ENCODE results near the gene ZNF302. TPM values are rescaled to one million over a fixed set of nuclear protein-coding genes. Genes with fewer than 3 reads are reported as not detected.

Gene ZNF302
- total and polyA plus RNA-seq, 5 experiments from 2014 or later = 17.5 to 62.6 (median 23.1) TPM

DNA sequence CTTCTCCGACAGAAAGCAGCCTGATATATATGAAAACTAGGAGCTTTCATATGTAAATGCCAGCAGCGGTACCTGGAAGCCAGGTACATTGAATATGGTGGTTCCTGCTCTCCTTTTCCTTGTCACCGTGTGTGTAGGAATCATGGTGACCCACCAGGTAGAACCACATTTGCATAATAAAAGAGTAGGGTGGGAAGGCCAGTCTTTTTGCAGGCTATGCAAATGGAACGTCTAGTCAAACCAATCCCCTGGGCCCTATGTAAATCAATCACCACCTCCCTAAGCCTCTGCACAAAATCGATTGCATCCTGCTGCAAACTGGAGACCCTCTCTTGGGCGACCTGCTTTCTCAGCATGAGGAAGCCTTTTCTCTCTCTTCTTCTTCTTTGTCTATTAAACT lies 34.4 kb downstream of the ZNF302 start:
- DNase-seq (no peak), ATAC-seq (no peak)
- H3K27ac Mint-ChIP-seq = no peak overlapping the region
- peaks cover 0 to 38% (median 24%) of the 10 kb centered on the region in 9 donors for H3K9me3 Mint-ChIP-seq
- H3K27me3 Mint-ChIP-seq = peaks cover 19 to 74% (median 27%) of the 10 kb centered on the region in 5 donors
- POLR2A ChIA-PET = interaction anchor here (1.5 kb wide), 1 partner anchor 72 kb away, joined by 3 read pairs; no protein-coding TSS in a partner anchor
- H3K36me3 Mint-ChIP-seq = peaks cover 5 to 27% (median 10%) of the 10 kb centered on the region in 3 donors
- H3K4me1 Mint-ChIP-seq = peaks cover 0 to 6% (median under 1%) of the 10 kb centered on the region in 4 donors
- H3K4me3 Mint-ChIP-seq = no peak overlapping the region

DNA sequence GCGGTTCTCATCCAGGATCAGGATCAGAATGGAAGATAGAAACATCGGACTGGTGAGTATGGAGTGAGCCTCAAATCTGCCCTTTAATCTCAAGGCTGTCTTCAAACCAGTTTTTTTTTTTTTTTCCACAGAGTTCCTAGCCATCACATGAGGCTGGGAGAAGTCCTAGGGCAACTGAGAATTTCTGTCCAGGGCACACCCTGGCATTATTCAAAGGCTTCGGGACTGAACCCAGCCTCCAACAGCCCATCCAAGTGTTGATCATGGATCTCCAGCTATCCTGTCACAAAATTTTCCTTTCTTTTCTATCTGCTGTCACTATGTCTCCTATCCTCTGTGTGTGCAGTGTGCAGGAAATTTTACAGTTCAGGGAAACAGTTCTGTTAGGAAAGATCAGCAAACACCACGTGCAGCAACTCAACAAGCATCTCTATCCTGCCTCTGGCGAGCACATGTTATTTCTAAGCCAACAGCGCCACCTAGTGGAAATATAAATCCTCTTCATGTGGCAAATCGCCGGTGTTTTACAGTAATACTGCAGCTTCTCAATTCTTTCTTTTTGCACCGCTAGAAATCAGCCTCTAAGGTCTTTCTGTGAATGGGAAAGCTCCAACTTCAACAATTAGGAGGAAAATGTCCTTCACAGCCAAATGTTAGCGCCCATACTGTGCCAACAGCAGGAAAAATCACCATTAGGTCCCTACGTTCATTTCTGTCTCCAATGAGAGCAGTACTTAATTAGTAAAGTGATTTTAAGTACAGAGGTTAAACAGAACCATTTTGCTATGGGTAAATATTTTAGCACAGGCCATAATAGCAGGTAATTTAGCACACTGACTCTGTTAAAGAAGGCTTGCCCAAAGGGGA lies 35.1 kb downstream of the ZNF302 start:
- POLR2A ChIA-PET = no interaction called here
- ATAC-seq (peak; percentile 65 to 76), DNase-seq (peak in 9 of 10 donors; percentile 47 to 81 (median 69))
- H3K36me3 Mint-ChIP-seq = peaks cover 5 to 23% (median 8%) of the 10 kb centered on the region in 3 donors
- peaks cover 0 to 6% (median under 1%) of the 10 kb centered on the region in 4 donors for H3K4me1 Mint-ChIP-seq
- H3K27ac Mint-ChIP-seq = peak overlapping the region in 1 of 10 donors; percentile 34
- peaks cover 0 to 30% (median 22%) of the 10 kb centered on the region in 9 donors for H3K9me3 Mint-ChIP-seq
- peaks cover 21 to 74% (median 28%) of the 10 kb centered on the region in 5 donors for H3K27me3 Mint-ChIP-seq
- H3K4me3 Mint-ChIP-seq = no peak overlapping the region

DNA sequence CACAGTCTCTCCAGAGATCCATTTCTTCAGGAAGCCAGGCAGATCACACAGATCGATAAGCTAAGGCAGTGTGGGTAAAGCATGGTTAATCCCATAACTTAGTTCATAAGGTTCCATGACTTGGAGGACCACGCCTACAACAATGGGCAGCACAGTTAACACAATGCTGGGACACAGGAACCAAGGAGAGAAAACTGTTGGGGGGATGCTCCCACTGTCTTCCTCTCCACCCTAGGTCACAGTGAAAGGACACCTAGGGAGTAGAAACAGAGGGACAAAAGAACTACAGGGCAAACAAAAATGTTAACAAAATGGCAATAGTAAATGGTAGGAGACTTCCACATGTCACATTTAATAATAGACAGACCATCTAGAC lies 35.8 kb downstream of the ZNF302 start:
- Mint-ChIP-seq H3K9me3 (peaks cover 0 to 25% (median 22%) of the 10 kb centered on the region in 9 donors), H3K27me3 (peaks cover 22 to 73% (median 27%) of the 10 kb centered on the region in 5 donors), H3K36me3 (peaks cover 5 to 23% (median 5%) of the 10 kb centered on the region in 3 donors), H3K4me3 (no peak overlapping the region), H3K27ac (no peak overlapping the region), H3K4me1 (peaks cover 0 to 6% (median under 1%) of the 10 kb centered on the region in 4 donors)
- ATAC-seq (no peak), DNase-seq (no peak)
- POLR2A ChIA-PET = no interaction called here

DNA sequence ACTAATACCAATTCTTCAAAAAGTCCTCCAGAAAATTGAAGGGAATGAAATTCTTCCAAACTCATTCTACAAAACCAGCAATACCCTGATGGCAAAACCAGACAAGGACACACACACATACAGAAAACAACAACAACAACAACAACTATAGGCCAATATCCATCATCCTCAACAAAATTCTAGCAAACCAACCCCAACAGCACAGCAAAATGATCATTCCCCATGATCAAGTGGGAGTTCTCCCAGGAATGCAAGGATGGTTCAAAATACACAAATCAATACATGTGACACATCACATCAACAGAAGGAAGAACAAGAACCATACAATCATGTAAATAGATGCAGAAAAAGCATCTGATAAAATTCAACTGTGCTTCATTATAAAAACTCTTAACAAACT lies 37.9 kb downstream of the ZNF302 start:
- Mint-ChIP-seq H3K4me3 (no peak overlapping the region), H3K9me3 (peaks cover 0 to 25% (median 22%) of the 10 kb centered on the region in 9 donors), H3K27ac (no peak overlapping the region), H3K36me3 (peaks cover 5 to 23% (median 5%) of the 10 kb centered on the region in 3 donors), H3K27me3 (peaks cover 17 to 55% (median 27%) of the 10 kb centered on the region in 5 donors), H3K4me1 (peaks cover 0 to 6% (median under 1%) of the 10 kb centered on the region in 4 donors)
- POLR2A ChIA-PET = no interaction called here
- DNase-seq (no peak), ATAC-seq (no peak)

DNA sequence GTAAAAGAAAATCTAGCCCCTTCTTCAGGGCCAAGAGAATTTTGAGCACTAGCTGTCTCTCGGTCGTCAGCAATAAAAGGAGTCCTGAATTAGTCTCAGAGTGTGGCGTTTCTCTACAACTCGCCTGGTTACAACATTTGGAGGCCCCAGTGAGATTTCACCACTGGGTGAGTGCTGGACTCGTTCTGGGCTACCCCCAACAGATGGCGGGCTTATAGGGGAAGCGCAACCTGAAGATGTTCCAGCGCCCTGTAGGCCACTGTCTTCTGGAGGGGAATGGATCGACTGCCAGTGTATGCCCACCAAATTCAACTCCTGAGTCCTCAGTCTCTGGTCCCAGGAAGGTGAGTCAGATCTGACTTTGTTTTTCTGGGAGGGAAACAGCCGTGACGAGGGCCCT lies 44.9 kb downstream of the ZNF302 start:
- no peak for ATAC-seq

DNA sequence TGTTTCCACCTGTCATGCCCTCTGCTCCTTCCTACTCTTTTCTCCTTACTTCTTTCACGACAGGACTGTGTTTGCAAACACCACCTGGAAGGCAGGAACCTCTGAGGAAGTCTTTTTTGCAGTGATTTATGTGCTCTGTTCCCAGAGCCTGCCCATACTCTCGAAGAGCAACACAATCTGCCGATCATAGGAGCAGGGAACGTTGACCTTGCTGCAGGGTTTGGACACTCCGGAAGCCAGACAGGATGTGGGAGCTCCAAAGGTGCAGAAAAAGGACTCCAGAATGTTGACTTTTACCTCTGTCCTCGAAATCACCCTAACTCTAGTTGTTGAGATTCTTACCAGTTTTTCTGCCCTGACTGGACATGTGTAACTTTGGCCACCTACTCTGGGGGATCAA lies 47.9 kb downstream of the ZNF302 start:
- no peak for ATAC-seq
- H3K4me1 Mint-ChIP-seq = no peaks in the 10 kb centered on the region
- H3K4me3 Mint-ChIP-seq = no peak overlapping the region
- no peak overlapping the region for H3K27ac Mint-ChIP-seq
- peaks cover 0 to 3% (median 0%) of the 10 kb centered on the region in 9 donors for H3K9me3 Mint-ChIP-seq
- POLR2A ChIA-PET = no interaction called here
- peaks cover 0 to 5% (median 0%) of the 10 kb centered on the region in 3 donors for H3K36me3 Mint-ChIP-seq
- peaks cover 20 to 51% (median 37%) of the 10 kb centered on the region in 5 donors for H3K27me3 Mint-ChIP-seq
- no peak for DNase-seq

More for the DNA sequence above, 44.9 kb downstream of the ZNF302 start:
- POLR2A ChIA-PET = no interaction called here
- no peaks in the 10 kb centered on the region for H3K9me3 Mint-ChIP-seq
- no peak overlapping the region for H3K27ac Mint-ChIP-seq
- no peak overlapping the region for H3K4me3 Mint-ChIP-seq
- no peaks in the 10 kb centered on the region for H3K4me1 Mint-ChIP-seq
- no peak for DNase-seq
- no peaks in the 10 kb centered on the region for H3K36me3 Mint-ChIP-seq
- H3K27me3 Mint-ChIP-seq = peaks cover 19 to 47% (median 34%) of the 10 kb centered on the region in 5 donors

DNA sequence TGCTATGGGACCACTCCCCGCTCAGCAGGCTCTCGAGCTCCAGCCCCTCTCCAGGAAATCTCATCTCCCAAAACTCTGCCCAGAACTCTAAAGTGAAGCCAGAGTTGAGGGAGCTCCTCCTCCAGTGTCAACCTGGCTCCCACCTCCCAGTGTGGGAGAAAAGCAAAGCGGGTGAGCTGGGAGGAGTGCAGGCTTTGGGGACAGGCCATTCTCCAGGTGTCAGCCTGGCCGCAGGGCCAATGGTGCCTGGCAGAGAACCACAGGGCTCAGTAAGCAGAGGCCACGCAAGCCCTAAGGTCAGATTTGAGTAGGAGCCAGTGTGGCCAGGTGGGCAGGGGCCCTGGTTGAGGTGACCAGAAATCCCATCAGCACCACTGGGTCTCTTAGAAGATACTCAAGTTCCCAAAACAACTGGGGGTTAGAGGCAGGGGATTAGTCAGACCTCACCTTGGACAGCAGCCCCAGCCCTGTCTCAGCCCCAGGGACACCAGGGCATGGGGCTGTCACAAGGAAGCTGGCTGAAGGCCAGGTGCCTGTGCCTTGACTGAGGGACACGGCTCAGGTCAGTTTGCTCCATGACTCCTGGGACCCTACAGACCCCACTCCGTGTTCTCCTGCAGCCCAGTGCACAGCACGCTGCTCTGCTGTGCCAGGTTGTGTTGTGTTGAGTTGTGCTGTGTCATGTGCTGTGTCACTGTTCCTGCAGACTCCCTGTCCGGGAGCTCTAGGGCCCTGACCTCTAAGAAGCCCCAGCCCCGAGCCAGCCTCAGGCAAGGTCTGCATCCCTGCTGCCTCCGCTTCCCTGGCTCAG lies 53.7 kb downstream of the ZNF302 start:
- DNase-seq (no peak), ATAC-seq (no peak)
- Mint-ChIP-seq H3K4me1 (peaks cover 15 to 27% (median 27%) of the 10 kb centered on the region in 4 donors), H3K27me3 (peaks cover 11 to 24% (median 13%) of the 10 kb centered on the region in 5 donors), H3K4me3 (peak overlapping the region in 8 of 10 donors; percentile 5 to 63 (median 40)), H3K9me3 (peaks cover 0 to 14% (median 6%) of the 10 kb centered on the region in 9 donors), H3K27ac (peak overlapping the region in 2 of 10 donors; percentile 48 to 51), H3K36me3 (peaks cover 10 to 13% (median 10%) of the 10 kb centered on the region in 3 donors)
- POLR2A ChIA-PET = no interaction called here

DNA sequence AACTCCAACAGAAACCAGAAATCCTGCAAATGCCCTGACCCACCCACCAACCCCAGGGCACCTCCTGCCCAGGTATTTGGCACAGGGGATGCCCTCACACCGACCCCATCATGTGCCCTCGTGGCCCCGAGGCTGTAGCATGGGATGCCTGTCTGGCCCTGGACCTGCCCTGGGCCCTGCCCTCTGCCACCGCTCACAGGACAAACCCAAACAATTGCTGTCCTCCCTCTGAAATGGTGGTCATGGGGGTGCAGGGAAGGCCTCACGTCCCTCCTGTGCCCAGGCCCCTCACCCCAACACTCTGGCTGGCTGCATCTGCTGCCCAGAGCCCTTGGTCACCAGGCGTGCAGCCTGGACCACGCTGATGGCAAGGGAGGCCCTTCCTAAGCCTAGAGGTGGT lies 54.5 kb downstream of the ZNF302 start:
- H3K27ac Mint-ChIP-seq = peak overlapping the region in 2 of 10 donors; percentile 51 to 89
- H3K9me3 Mint-ChIP-seq = peaks cover 0 to 20% (median 10%) of the 10 kb centered on the region in 9 donors
- H3K36me3 Mint-ChIP-seq = peaks cover 14 to 16% (median 15%) of the 10 kb centered on the region in 3 donors
- ATAC-seq = no peak
- H3K27me3 Mint-ChIP-seq = peaks cover 6 to 17% (median 7%) of the 10 kb centered on the region in 5 donors
- POLR2A ChIA-PET = interaction anchor here (2.2 kb wide), 1 partner anchor 55 kb away, joined by 20 read pairs; the partner anchor contains the start of genes SCGB2B2 and ZNF302
- DNase-seq = no peak
- H3K4me1 Mint-ChIP-seq = peaks cover 15 to 33% (median 30%) of the 10 kb centered on the region in 4 donors
- H3K4me3 Mint-ChIP-seq = peak overlapping the region in 7 of 10 donors; percentile 5 to 63 (median 41)

DNA sequence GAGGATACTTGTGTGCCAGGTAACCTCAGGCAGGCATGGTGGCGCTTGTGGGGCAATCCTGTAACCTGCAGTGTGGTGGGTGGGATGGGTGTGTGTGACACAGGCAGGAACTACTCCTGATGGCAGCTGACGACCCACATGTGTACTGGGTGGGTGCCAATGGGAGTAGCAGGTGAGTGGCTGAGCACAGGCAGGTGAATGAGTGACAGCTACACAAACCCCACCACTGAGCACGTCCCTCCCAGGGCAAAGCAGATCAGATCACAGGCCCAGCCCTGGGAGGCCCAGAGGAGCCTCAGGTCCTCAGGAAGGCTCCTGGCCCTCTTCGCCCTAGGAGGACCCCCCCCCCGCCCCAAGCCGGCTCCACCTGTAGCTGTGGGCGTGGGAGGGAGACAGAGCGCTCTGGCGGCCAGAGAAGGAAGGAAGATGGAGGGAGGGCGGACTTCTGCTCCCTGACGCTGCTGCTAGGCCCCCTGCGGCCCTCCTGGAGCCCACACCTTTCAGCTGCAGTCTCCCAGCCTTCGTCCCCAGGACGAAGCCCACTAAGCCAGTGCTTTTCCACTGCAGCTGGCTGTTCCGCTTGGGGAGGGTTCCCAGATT lies 55.2 kb downstream of the ZNF302 start:
- DNase-seq (peak in 2 of 10 donors; percentile 1 to 3), ATAC-seq (no peak)
- Mint-ChIP-seq H3K27me3 (peaks cover 3 to 9% (median 4%) of the 10 kb centered on the region in 5 donors), H3K9me3 (peaks cover 1 to 27% (median 12%) of the 10 kb centered on the region in 9 donors), H3K4me1 (peaks cover 15 to 34% (median 31%) of the 10 kb centered on the region in 4 donors), H3K4me3 (peak overlapping the region; percentile 39 to 88 (median 68)), H3K27ac (peak overlapping the region in 9 of 10 donors; percentile 19 to 97 (median 68)), H3K36me3 (peaks cover 16 to 22% (median 19%) of the 10 kb centered on the region in 3 donors)
- POLR2A ChIA-PET = interaction anchor here (0.6 to 2.2 kb wide), 6 partner anchors 38 to 1386 kb away, joined by 3 to 20 read pairs (median 4); partner anchors contain the start of genes SCGB2B2, ZNF30 and ZNF302

DNA sequence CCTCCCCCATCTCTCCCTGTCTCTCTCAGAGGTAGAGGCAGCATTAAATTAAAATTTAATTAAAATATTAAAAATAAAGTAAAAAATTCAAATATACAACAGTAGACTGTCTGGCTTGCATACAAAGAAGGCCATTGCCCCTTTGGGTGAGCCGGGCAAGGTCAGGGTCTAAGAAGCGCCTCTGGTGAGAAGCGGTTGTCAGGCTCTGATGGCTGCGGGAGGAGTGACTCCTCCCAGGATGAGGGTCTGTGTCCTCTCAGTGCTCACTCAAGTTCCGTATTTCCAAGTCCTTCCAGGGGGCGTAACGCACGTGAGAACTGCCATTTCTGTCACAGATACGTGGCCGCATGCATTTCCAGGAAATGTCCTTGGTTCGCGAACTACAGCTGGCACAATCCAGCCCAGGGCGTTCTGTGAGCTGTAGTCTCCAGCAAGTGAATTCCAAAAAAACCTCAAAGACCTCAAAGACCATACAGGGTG lies 55.8 kb downstream of the ZNF302 start:
- POLR2A ChIA-PET = interaction anchor here (0.6 to 2.2 kb wide), 7 partner anchors 37 to 1385 kb away, joined by 3 to 20 read pairs (median 4); partner anchors contain the start of genes SCGB2B2, ZNF30, ZNF302 and ZNF792
- peak in 3 of 10 donors; percentile 23 to 73 (median 51) for DNase-seq
- H3K36me3 Mint-ChIP-seq = peaks cover 16 to 26% (median 22%) of the 10 kb centered on the region in 3 donors
- H3K9me3 Mint-ChIP-seq = peaks cover 2 to 30% (median 13%) of the 10 kb centered on the region in 9 donors
- H3K27ac Mint-ChIP-seq = peak overlapping the region; percentile 89 to 100 (median 98)
- H3K4me1 Mint-ChIP-seq = peaks cover 15 to 34% (median 31%) of the 10 kb centered on the region in 4 donors
- peak overlapping the region; percentile 87 to 99 (median 96) for H3K4me3 Mint-ChIP-seq
- peak; percentile 18 to 37 for ATAC-seq
- H3K27me3 Mint-ChIP-seq = peaks cover 0 to 5% (median 2%) of the 10 kb centered on the region in 5 donors

Data from naive thymus-derived CD8-positive, alpha-beta T cell (primary cell).